M059J (cell line): ENCODE data around the gene ATP13A2. TPM values are rescaled to one million over a fixed set of nuclear protein-coding genes. Genes with fewer than 3 reads are reported as not detected.

Experiments used
- total RNA-seq: library from RNA; depleted of rRNA; stranded (reverse); fragments of >200 nt; shearing (Covaris generic); gene quantifications from 2 replicates; pipeline ENCODE4 v1.2.3, GENCODE V29; 2014; rRNA removed

Gene ATP13A2
- total RNA-seq, 1 experiment from 2014 or later, result 36.3 TPM

Other genes with a start within 250 kb of the ATP13A2 start
- not detected in 2 replicates for gene RNU1-2, start 115.9 kb downstream of the ATP13A2 start, total RNA-seq
- 4.6 and 4.8 TPM in 2 replicates for gene CROCC, start 90.0 kb downstream of the ATP13A2 start, total RNA-seq
- gene MFAP2, start 31.3 kb downstream of the ATP13A2 start, total RNA-seq, result 0.12 TPM in 1 of 2 replicates, not detected in the other
- 298 and 307 TPM in 2 replicates for gene SDHB, start 42.1 kb upstream of the ATP13A2 start, total RNA-seq
- gene PADI2, start 107.5 kb upstream of the ATP13A2 start, total RNA-seq, result 0.12 and 1.3 TPM in 2 replicates
- gene PADI1, start 193.2 kb upstream of the ATP13A2 start, total RNA-seq, result 1.1 and 1.7 TPM in 2 replicates
- gene PADI3, start 237.2 kb upstream of the ATP13A2 start, total RNA-seq, result 2.1 and 5.3 TPM in 2 replicates